Motor neuron (in vitro differentiated cells): Measurements from ENCODE around the gene PROM1. TPM values are rescaled to one million over a fixed set of nuclear protein-coding genes. Genes with fewer than 3 reads are reported as not detected.

Source experiments
- ATAC-seq, 8 experiments: fragments of 200-7000 bp; cut with Tn5 transposase; replicated peaks in 6 of 8; 2 replicates each; pipeline ENCODE4 v1.8.0; 2021; ENCODE audit warnings: mild to moderate bottlenecking in 8 of 8, moderate library complexity in 8 of 8
- H3K27ac ChIP-seq, 2 donors: fragments of 250-450 bp; sonication (Bioruptor Pico); 2 replicates each; pipeline ENCODE4 v1.9.0; 2021; ENCODE audit warnings: antibody characterized with exemption in 2 of 2, mild to moderate bottlenecking in 2 of 2, moderate library complexity in 1 of 2
- H3K4me1 ChIP-seq, 2 donors: fragments of 250-450 bp; sonication (Bioruptor Pico); replicated peaks in 1 of 2; 2 replicates each; pipeline ENCODE4 v1.6.1; 2021; ENCODE audit warnings: antibody characterized with exemption in 2 of 2, mild to moderate bottlenecking in 2 of 2, moderate library complexity in 1 of 2
- H3K4me3 ChIP-seq, 5 donors: fragments of 250-450 bp; sonication (Bioruptor Pico); 2 replicates each; pipeline ENCODE4 v1.9.0; 2021; ENCODE audit warnings: antibody characterized with exemption in 5 of 5, mild to moderate bottlenecking in 5 of 5, moderate library complexity in 4 of 5
- WGBS, 10 experiments: fragments of 450-650 bp; shearing (Covaris generic); methylation state at CpG; one replicate each; pipeline ENCODE4 v1.0.0; 2022; 5-methylcytosine and 5-hydroxymethylcytosine counted together
- in situ Hi-C, 9 experiments: fragments of 400-800 bp; cut with MboI; loops; one replicate each; pipeline ENCODE4 v1.15.0; 2021; ENCODE audit warnings: low sequenced_read_pairs in 9 of 9, low pct_unique_long_range_greater_than_20kb in 2 of 9; ENCODE audit not compliant: unreplicated experiment in 9 of 9
- total RNA-seq, 8 experiments: library from RNA; unstranded; fragments of 300-600 nt; gene quantifications; 2 replicates each; pipeline versions ENCODE4 v1.2.3 to v1.2.4, GENCODE V29; 2022

Gene PROM1
- total RNA-seq, 8 experiments from 2014 or later, result 1.8 to 45.1 (median 10.1) TPM; not detected in 1

GRCh38 chr4:15961781-15962510, 121.9 kb downstream of the PROM1 start:
- no peaks in the 10 kb centered on the region for H3K4me1 ChIP-seq
- H3K4me3 ChIP-seq, result no peak overlapping the region
- 28 to 100% (median 85%) methylated on average over 2 to 11 of the region's 16 CpGs; no CpG with 5 or more reads in 2 of the 10 experiments for WGBS, 10 experiments
- peak in 1 of 8 experiments; percentile 41 for ATAC-seq
- in situ Hi-C loops, result loop anchor here in 1 of 9 experiments (25.0 kb wide), 1 partner anchor 150 kb away; no protein-coding TSS in a partner anchor
- H3K27ac ChIP-seq, result no peak overlapping the region

DNA sequence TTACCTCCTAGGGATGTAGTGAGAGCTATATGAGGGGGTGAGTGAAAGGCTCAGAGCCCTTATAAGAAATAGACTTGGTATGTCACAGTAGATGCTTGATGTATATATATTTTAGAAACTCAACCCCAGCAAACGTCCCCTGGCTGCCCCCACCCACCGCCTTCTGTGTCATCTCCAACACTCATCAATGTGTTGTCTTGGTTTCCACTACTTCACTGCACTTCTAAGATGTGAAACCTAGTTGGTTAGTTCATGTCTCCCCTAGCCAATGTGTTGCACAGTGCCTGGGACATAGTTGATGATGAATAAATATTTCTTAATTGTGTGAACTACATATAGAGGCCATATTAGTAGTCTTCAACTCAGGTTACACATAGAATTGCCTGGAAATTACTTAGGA, 125.3 kb downstream of the PROM1 start:
- ATAC-seq, result peak in 1 of 8 experiments; percentile 50
- in situ Hi-C loops, result loop anchor here in 2 of 9 experiments (10.0 to 25.0 kb wide), 3 partner anchors 74 to 154 kb away; no protein-coding TSS in a partner anchor

DNA sequence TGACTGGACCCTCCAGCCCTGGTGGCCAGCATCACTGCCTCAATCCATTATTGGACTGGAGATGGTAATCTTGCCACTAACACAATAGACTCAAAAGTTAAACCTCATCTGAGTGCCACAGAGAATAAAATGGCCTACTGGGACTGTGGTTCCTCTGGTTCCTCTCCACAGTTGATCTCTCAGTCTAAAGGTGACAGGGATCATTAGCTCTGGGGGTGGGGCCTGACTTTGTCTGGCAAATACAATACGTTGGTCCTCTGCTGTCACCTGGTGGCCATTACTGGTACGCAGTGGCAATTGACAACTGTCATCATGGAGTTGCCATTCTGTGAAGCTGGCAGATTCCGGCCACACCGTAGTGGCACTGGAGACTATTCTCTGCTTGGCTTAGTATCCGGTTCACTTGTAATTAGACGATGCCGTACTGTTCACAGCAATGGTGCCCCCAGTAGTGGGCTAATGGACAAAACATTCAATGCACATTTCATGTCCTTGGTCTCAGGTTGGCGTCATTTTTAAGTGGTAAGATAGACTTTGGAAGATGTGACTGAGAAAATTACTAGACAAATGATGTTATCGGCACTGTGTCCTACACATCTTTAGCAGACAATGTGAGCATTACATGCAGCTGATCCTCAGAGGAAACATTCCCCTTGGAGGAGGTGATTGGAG, 127.5 kb downstream of the PROM1 start:
- no peak overlapping the region for H3K4me3 ChIP-seq
- peak in 3 of 8 experiments; percentile 51 to 88 (median 69) for ATAC-seq
- no peaks in the 10 kb centered on the region for H3K4me1 ChIP-seq
- in situ Hi-C loops, result loop anchor here in 2 of 9 experiments (10.0 to 25.0 kb wide), 3 partner anchors 72 to 152 kb away; no protein-coding TSS in a partner anchor
- H3K27ac ChIP-seq, result no peak overlapping the region
- WGBS, 10 experiments, result 0 to 100% (median 69%) methylated on average over 1 to 8 of the region's 9 CpGs; no CpG with 5 or more reads in 2 of the 10 experiments

More for the DNA sequence above, 125.3 kb downstream of the PROM1 start:
- H3K4me1 ChIP-seq, result no peaks in the 10 kb centered on the region
- H3K4me3 ChIP-seq, result no peak overlapping the region
- no peak overlapping the region for H3K27ac ChIP-seq
- 51 to 80% (median 60%) methylated on average over 1 to 2 of the region's 2 CpGs; no CpG with 5 or more reads in 6 of the 10 experiments for WGBS, 10 experiments

DNA sequence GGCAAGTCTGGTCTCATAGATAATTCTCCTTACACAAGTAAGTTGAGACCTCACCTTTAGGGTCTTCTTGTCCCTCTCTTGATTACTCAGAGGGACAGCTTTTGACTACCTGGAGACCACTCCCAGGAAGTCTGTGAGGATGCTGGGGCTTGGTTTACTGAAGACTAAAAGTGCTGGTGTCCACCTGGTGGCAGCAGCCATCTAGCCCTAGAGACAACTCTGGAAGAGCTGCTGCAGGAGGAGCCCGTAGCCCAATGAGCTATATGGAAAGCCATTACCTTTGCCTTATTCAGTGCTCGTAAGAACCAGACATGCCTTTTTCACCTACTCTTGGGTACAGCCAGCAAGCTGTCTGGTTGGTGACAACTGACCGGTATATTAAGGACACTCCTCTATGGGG, 128.2 kb downstream of the PROM1 start:
- in situ Hi-C loops, result loop anchor here in 2 of 9 experiments (10.0 to 25.0 kb wide), 3 partner anchors 71 to 151 kb away; no protein-coding TSS in a partner anchor
- 33 to 100% (median 90%) methylated on average over 1 of the region's 3 CpGs; no CpG with 5 or more reads in 6 of the 10 experiments for WGBS, 10 experiments
- Histone ChIP-seq H3K27ac (no peak overlapping the region), H3K4me3 (no peak overlapping the region), H3K4me1 (no peaks in the 10 kb centered on the region)
- peak in 1 of 8 experiments; percentile 47 for ATAC-seq

DNA sequence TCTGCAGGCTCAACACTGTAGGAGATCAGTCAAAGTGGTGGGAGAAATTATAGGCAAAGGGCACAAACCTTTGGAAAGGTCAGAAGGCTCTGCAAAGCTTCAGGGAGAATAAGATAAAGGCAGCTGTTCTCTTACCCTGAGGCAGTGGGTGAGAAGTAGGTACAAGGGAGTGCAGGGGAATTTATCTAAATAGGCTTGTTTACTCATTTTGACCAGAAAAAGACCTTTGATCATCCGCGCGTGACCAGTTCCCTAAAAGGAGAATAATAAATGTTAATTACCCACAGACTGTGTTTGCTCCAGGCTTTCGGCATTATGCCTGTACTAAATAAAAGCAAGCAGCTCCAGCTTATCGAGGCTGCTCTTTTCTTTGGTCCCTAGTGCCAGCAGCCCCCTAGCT, 130.2 kb downstream of the PROM1 start:
- ATAC-seq, result peak in 2 of 8 experiments; percentile 15 to 16
- H3K27ac ChIP-seq, result no peak overlapping the region
- 56 to 100% (median 91%) methylated on average over 1 to 5 of the region's 5 CpGs; no CpG with 5 or more reads in 4 of the 10 experiments for WGBS, 10 experiments
- in situ Hi-C loops, result loop anchor here in 2 of 9 experiments (10.0 to 25.0 kb wide), 3 partner anchors 69 to 149 kb away; no protein-coding TSS in a partner anchor
- no peaks in the 10 kb centered on the region for H3K4me1 ChIP-seq
- H3K4me3 ChIP-seq, result no peak overlapping the region

GRCh38 chr4:15951781-15952180, 132.0 kb downstream of the PROM1 start:
- no peaks in the 10 kb centered on the region for H3K4me1 ChIP-seq
- no peak for ATAC-seq
- in situ Hi-C loops, result loop anchor here in 2 of 9 experiments (10.0 to 25.0 kb wide), 3 partner anchors 67 to 147 kb away; no protein-coding TSS in a partner anchor
- no peak overlapping the region for H3K27ac ChIP-seq
- H3K4me3 ChIP-seq, result no peak overlapping the region

DNA sequence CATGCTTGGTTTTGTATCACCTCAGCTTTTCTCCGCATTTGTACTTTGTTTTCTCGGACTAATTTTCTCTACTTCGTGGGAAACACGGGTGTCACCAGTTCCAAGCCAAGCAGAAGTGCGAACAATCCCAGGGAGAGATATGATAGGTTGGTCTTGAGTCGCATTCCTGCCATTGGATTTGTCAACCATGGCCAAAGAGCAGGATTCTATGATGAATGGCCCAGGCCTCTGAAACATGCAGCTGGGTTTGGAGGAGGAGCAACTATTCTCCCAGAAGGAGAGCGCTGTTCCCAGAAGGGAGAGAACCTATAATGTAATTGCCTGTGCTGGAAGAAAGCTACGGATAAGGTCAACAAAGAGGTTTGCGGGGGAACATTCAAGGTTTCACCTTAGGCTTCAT, 135.0 kb downstream of the PROM1 start:
- 62 to 100% (median 83%) methylated on average over 1 to 8 of the region's 9 CpGs; no CpG with 5 or more reads in 1 of the 10 experiments for WGBS, 10 experiments
- H3K27ac ChIP-seq, result no peak overlapping the region
- H3K4me1 ChIP-seq, result no peaks in the 10 kb centered on the region
- H3K4me3 ChIP-seq, result no peak overlapping the region
- ATAC-seq, result no peak
- in situ Hi-C loops, result no loop called here

DNA sequence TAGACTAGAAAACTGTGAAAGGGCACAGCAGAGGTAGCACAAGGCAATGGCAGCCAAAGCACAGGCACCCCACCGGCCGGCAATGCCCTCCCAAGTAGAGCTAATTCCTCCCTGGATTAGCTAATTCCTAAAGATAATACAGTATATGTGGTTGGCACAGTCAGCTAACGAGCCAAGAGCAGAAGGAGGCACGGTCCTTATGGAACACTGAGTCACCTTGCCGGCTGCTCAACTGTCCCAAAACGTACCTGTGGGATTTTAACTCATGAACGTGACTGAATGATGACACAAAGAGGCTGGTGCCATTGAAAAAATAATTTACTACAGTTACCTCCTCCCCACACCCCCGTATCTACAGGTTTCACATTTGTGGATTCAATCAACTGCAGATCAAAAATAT, 136.1 kb downstream of the PROM1 start:
- H3K27ac ChIP-seq, result no peak overlapping the region
- no peaks in the 10 kb centered on the region for H3K4me1 ChIP-seq
- in situ Hi-C loops, result no loop called here
- H3K4me3 ChIP-seq, result no peak overlapping the region
- ATAC-seq, result no peak
- 35 to 100% (median 77%) methylated on average over 1 to 6 of the region's 8 CpGs; no CpG with 5 or more reads in 1 of the 10 experiments for WGBS, 10 experiments

DNA sequence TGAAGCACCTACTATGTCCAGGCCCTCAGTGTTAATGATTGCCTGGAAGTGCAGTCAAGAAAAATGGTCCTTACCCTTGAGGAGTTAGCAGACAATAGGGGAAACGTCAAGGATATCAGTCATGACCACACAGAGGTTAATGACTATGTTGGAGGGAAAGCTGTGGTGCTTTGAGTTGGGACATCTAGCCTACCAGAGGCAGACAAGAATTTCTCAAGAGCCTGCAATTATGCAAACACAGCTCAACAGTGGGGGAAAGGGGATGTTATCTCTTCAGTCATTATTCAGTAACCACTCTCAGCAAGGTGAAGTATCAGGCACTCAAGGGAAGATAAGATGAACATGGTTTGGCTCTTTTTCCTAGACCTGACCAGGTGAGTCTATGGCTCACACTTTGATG, 138.3 kb downstream of the PROM1 start:
- no peak for ATAC-seq
- 0 to 43% methylated on average over 1 of the region's 1 CpG; no CpG with 5 or more reads in 8 of the 10 experiments for WGBS, 10 experiments
- H3K4me1 ChIP-seq, result no peaks in the 10 kb centered on the region
- H3K27ac ChIP-seq, result no peak overlapping the region
- in situ Hi-C loops, result no loop called here
- H3K4me3 ChIP-seq, result no peak overlapping the region

DNA sequence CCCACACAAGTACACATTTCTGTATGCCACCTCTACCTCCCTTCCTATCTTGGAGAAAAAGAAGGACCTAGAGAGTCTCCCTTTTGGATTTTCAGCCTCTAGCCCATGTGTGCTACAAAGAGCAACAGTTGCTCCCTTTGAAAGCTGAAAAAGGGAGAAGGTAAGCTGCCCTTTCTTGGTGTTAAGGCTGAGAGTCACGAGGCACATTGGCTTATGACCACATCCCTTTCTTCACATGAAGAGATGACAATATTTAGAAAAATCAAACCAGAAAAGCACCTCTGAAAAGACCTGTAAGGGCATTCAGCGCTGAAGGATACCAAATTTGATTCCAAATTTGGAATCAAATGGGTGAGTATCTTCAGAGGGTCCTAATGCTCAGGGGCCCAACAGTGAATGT, 138.9 kb downstream of the PROM1 start:
- Histone ChIP-seq H3K27ac (no peak overlapping the region), H3K4me3 (no peak overlapping the region), H3K4me1 (no peaks in the 10 kb centered on the region)
- no peak for ATAC-seq
- in situ Hi-C loops, result no loop called here
- WGBS, 10 experiments, result 21 to 100% (median 80%) methylated on average over 1 to 2 of the region's 2 CpGs; no CpG with 5 or more reads in 3 of the 10 experiments

- ATAC-seq, result no peak
- WGBS, 10 experiments, result 33 to 100% (median 79%) methylated on average over 1 of the region's 1 CpG; no CpG with 5 or more reads in 2 of the 10 experiments
- Histone ChIP-seq H3K27ac (no peak overlapping the region), H3K4me1 (no peaks in the 10 kb centered on the region), H3K4me3 (no peak overlapping the region)
- in situ Hi-C loops, result no loop called here
These were observed 141.5 kb downstream of the PROM1 start for GRCh38 chr4:15942283-15942682.

GRCh38 chr4:15938640-15939039, 145.2 kb downstream of the PROM1 start, which contains the start of gene FGFBP1:
TSS of gene FGFBP1 (minus strand) at chr4:15938740. CDS start at chr4:15936632, 2,108 bp downstream.
- WGBS, 10 experiments, result 0 to 100% (median 73%) methylated on average over 1 to 4 of the region's 4 CpGs
- Histone ChIP-seq H3K4me1 (no peaks in the 10 kb centered on the region), H3K4me3 (no peak within 1 kb of the TSS), H3K27ac (no peak within 1 kb of the TSS)
- in situ Hi-C loops, result no loop called here
- ATAC-seq, result no peak

- H3K4me1 ChIP-seq, result no peaks in the 10 kb centered on the region
- in situ Hi-C loops, result no loop called here
- H3K4me3 ChIP-seq, result no peak overlapping the region
- no peak overlapping the region for H3K27ac ChIP-seq
- peak in 2 of 8 experiments; percentile 40 to 43 for ATAC-seq
- WGBS, 10 experiments, result 25 to 76% (median 57%) methylated on average over 1 to 4 of the region's 8 CpGs; no CpG with 5 or more reads in 6 of the 10 experiments
These were observed 145.6 kb downstream of the PROM1 start for GRCh38 chr4:15938182-15938581.
